ENCODE data around the gene ATPAF2. TPM values are rescaled to one million over a fixed set of nuclear protein-coding genes. Genes with fewer than 3 reads are reported as not detected.

ATPAF2 gene
- total RNA-seq, 1 donor from 2014 or later, result 21.8 TPM

- Mint-ChIP-seq H3K36me3 (ENCODE audit: unreplicated experiment) (peaks cover 14% of the 10 kb centered on the region), H3K27ac (ENCODE audit: unreplicated experiment) (no peak overlapping the region), H3K9me3 (ENCODE audit: unreplicated experiment) (peaks cover 5% of the 10 kb centered on the region), H3K4me1 (ENCODE audit: unreplicated experiment) (no peaks in the 10 kb centered on the region), H3K4me3 (ENCODE audit: unreplicated experiment) (no peak overlapping the region), H3K27me3 (ENCODE audit: unreplicated experiment) (no peaks in the 10 kb centered on the region)
- DNase-seq (ENCODE audit: extremely low spot score, unreplicated experiment), result no peak
- TF ChIP-seq CTCF (IDR thresholded peaks at IDR 0.05), result no peak
Observed at GRCh38 chr17:18014006-18014405, 25.0 kb downstream of the ATPAF2 start.

- H3K36me3 Mint-ChIP-seq (ENCODE audit: unreplicated experiment), result peaks cover 15% of the 10 kb centered on the region
- H3K27ac Mint-ChIP-seq (ENCODE audit: unreplicated experiment), result no peak overlapping the region
- H3K9me3 Mint-ChIP-seq (ENCODE audit: unreplicated experiment), result peaks cover 5% of the 10 kb centered on the region
- no peak for DNase-seq (ENCODE audit: extremely low spot score, unreplicated experiment)
- no peaks in the 10 kb centered on the region for H3K27me3 Mint-ChIP-seq (ENCODE audit: unreplicated experiment)
- no peak overlapping the region for H3K4me3 Mint-ChIP-seq (ENCODE audit: unreplicated experiment)
- no peak for TF ChIP-seq CTCF (IDR thresholded peaks at IDR 0.05)
- H3K4me1 Mint-ChIP-seq (ENCODE audit: unreplicated experiment), result peaks cover 3% of the 10 kb centered on the region
Observed at GRCh38 chr17:18011286-18011685, 27.7 kb downstream of the ATPAF2 start.

- TF ChIP-seq CTCF (IDR thresholded peaks at IDR 0.05), result no peak
- Mint-ChIP-seq H3K27me3 (ENCODE audit: unreplicated experiment) (no peaks in the 10 kb centered on the region), H3K9me3 (ENCODE audit: unreplicated experiment) (peaks cover 5% of the 10 kb centered on the region), H3K4me1 (ENCODE audit: unreplicated experiment) (peaks cover 3% of the 10 kb centered on the region), H3K36me3 (ENCODE audit: unreplicated experiment) (peaks cover 12% of the 10 kb centered on the region), H3K27ac (ENCODE audit: unreplicated experiment) (no peak overlapping the region), H3K4me3 (ENCODE audit: unreplicated experiment) (no peak overlapping the region)
- DNase-seq (ENCODE audit: extremely low spot score, unreplicated experiment), result no peak
Observed at GRCh38 chr17:18009609-18010420, 29.2 kb downstream of the ATPAF2 start.

- peaks cover 5% of the 10 kb centered on the region for H3K9me3 Mint-ChIP-seq (ENCODE audit: unreplicated experiment)
Observed at GRCh38 chr17:18008496-18009268, 30.3 kb downstream of the ATPAF2 start.

More at GRCh38 chr17:18008496-18009268, 30.3 kb downstream of the ATPAF2 start:
- no peaks in the 10 kb centered on the region for H3K27me3 Mint-ChIP-seq (ENCODE audit: unreplicated experiment)
- TF ChIP-seq CTCF (IDR thresholded peaks at IDR 0.05), result no peak
- H3K4me1 Mint-ChIP-seq (ENCODE audit: unreplicated experiment), result peaks cover 3% of the 10 kb centered on the region
- H3K4me3 Mint-ChIP-seq (ENCODE audit: unreplicated experiment), result no peak overlapping the region
- peaks cover 12% of the 10 kb centered on the region for H3K36me3 Mint-ChIP-seq (ENCODE audit: unreplicated experiment)
- peak overlapping the region; percentile 59 for H3K27ac Mint-ChIP-seq (ENCODE audit: unreplicated experiment)
- no peak for DNase-seq (ENCODE audit: extremely low spot score, unreplicated experiment)

Data from osteocyte (in vitro differentiated cells).